Mucosa of gallbladder (tissue), 1 donor: Measurements from ENCODE around the gene PLXNB3. TPM values are rescaled to one million over a fixed set of nuclear protein-coding genes. Genes with fewer than 3 reads are reported as not detected.
"Not testable (repeated sequence)": the region's sequence is repeated elsewhere in the genome, so short reads cannot be mapped to it uniquely, and the experiment has no call there.

Experiments
- DNase-seq: peaks from one replicate; pipeline ENCODE4 v3.0.0-alpha.2; 2020; ENCODE audit warnings: low spot score
- total RNA-seq: library from RNA; stranded (reverse); gene quantifications from one replicate; pipeline ENCODE4 v1.2.1, GENCODE V29; 2021
- donor health status: DM: no; HTN: no; CAD: no.

PLXNB3 gene
- total RNA-seq, 1 donor from 2014 or later: 65.3 TPM

DNA sequence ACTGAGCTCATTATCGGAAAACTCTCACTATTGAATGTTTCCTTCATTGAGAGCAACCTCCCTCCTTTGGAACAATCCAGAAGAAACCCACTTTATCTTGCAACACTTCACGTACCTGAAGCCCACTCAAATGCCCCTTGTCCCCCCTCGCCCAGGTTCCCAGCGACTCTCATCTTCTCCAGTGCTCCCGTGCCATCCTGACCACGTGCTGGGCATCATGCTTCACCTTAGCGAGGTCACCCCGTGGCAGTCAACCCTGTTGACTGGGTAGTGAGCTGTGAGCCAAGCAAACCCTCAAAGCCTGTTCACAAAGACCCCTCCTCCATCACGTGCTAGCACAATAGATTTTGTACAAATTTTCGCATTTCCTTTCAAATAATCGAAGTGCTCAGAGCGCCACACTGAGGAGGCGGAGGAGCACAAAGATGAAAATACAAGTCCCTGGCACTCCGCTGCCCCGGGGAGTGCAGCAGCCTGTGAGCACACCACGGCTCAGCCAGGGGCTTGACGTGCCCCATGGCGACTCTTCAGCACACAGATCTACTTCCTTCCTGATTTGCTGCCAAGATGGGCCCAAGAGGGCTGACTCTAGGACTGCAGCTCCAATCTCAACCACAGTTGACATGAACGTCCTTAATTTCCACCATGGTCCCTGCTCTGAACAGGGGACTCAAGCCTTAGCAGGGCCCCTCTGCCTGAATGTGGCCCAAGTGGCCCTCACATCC lies 50.7 kb downstream of the PLXNB3 start:
- DNase-seq: no peak

DNA sequence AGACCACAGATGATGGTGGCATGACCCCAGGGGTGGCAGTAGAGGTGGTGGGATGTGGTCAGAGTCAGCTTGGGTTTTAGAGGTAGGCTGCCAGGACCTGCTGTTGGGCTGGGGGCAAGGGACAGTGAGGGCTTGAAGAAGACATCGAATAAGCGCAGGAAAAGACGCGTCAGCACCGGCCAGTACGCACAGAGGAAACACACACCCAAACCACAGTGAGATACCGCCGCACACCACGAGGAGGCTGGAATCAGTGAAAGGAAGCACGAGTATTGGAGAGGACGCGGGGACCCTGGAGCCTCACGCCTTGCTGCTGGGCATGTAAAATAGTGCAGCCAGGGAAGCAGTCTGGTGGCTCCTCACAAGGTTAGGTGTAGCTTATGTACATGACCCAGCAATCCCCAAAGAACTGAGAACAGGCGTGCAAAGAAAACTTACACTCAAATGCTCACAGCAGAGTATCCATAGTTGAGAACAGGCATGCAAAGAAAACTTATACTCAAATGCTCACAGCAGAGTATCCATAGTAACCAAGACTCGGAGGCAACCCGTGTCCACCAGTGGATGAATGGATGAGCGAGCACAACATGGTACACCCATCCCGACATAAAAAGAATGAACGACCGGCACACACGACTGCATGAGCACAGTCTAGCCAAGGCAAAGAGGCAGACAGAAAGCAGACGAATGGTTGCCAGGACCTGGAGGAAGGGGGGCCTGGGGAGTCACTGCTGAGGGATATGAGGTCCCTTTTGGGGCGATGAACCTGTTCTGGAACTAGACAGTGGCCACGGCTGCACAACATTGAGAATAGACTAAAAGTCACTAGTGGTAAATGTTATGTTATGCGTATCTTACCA lies 53.0 kb downstream of the PLXNB3 start:
- DNase-seq: no peak

DNA sequence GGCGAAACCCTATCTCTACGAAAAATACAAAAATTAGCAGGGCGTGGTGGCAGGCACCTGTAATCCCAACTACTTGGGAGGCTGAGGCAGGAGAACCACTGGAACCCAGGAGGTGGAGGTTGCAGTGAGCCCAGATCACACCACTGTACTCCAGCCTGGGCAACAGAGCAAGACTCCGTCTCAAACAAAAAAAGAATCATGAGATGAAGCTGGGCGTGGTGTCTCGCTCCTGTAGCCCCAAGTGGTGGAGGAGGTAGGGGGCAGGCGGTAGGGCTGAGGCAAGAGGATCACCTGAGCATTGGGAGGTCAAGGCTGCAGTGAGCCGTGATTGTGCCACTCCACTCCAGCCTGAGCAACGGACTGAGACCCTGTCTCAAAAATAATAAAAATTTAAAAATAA lies 54.0 kb downstream of the PLXNB3 start:
- not testable (repeated sequence) for DNase-seq

DNA sequence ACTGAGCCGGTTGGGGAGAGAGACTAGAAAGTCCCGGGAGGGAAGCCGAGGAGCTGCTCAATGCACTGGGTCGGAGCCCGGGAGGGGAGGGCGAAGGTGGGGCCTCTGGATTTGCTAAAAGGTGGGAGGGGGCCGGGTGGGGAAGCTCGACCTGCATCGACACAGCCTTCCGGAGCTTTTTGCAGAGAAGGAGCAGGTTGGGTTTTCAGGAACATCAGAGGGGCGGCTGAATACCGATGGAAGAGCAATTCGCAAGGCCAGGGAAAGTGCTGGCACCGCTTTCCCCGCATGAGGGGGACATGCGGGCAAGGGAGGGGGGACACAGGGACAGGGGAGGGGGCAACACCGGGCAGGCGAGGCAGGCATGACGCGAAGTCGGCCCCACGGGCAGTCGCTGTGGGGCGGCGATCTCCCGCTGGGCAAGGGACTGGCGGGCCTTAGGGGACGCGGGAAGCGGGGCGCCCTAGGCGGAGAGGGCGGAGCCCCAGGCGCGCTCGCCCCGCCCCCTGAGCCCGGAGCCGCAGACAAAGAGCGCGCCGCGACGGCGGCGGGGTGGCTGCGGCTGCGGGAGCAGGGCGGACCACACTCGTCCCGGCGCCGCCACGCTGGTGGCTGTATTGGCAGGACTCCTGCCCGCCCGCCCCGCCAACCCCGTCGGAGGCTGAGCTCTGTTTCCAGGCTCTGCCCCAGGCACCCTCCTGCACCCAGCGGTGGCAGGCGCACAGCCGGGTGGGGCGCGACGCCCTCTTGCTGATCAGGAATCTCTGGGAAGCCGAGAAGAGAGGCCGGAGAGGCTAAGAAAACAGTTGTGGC lies 54.7 kb downstream of the PLXNB3 start:
- no peak for DNase-seq

DNA sequence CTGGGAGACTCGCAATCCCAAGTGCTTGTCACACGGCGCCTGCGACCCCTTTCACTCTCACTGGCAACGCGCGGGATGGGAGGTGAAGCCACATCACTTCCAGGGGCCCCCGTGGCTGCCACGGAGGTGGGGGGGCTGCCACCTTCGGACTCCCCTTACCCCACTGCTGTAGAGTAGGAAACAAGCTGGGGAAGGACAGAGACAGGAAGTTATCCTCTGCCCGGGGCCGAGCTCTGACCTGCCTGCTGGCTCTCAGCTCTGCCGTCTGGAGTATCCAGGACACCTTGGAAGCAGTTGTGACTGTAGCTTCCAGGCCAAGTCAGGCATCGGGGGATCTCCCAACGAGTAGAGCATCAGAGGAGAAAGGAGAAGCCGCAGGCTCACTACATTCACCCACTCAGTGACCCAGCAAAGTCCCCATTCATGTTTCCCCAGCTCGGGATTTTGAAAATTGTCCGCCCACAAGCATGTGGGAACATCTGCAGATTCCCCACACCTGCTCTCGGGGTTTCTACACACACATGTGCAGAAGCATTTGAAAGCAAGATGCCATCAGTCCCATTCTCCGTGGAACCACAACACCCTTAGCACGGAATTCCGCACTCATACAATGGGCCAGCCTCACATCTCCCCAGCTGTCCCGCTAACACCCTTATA lies 55.5 kb downstream of the PLXNB3 start:
- no peak for DNase-seq

DNA sequence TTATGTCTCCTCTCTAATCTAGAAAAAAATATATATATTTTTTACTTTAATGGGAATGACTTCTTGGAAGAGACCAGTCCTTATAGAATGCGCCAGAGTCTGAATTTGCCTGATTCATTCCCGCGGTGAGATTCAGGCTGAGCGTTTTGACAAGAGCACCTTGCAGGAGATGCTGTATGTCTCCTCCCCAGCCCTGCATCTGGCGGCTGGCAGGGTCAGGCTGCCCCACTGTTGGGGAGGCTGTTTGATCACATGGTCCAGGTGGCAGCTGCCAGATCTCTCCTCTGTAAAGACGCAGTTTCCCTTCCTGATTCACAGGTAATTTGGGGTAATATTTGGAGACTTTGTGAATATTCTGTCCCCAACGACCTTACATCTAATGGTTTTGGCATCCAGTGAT lies 56.6 kb downstream of the PLXNB3 start:
- no peak for DNase-seq

DNA sequence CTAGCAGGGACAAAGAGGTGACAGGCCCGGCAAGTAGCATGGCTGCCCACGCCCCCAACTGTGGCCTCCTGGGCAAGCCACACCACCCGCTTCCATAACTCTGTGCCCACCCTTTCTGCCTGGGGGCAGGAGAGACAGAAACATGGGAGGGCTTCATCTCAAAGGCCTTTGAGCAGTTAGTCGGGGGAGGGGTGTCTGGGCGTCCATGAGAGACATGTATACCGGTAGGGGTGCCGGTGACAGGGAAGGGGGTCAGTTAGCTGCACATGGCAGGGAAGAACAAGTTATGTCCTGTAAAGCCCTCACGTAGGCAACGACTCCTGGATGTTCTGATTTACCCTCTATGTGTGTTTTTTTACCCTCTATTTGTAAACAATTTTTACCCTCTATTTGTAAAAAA lies 57.0 kb downstream of the PLXNB3 start:
- no peak for DNase-seq

DNA sequence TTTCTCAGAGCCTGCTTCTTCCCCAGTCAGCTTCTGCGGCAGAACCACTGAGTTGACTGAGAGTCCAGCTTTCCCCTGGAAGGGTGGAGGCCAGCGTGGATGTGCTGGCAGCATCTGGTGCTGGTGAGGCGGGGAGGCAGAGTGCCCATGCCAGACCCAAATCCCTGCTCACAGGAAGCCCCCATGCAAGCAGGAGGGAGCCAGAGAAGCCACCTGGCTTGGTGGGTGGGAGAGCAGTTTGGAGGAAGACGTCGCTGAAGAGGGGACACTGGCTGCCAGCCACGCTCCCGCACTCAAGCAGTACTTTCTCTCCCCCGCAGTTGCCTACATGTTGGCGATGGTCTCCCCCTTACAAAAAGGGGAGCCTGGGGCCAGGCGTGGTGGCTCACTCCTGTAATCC lies 60.3 kb downstream of the PLXNB3 start:
- no peak for DNase-seq

DNA sequence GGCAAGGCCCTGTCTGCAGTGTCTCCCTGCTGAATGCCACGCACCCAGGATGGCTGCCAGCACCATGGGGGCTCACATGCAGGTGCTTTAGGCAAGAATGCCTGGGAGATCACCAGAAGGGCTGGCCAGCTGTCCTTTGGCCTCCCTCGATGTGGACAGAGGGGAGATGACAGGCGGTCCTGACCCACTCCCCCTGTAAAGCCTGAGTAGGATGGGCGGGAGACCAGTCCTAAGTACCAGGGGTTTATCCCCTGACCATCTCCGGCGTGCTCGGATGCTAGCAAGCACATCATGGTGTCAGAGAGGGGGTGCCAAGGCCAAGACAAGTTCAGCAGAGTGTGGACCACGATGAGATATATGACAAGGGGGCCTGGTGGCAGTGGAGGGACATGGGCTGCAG lies 61.0 kb downstream of the PLXNB3 start:
- DNase-seq: no peak

Other genes starting within 250 kb of the PLXNB3 start
- gene ATP2B3, start 246.6 kb upstream of the PLXNB3 start, total RNA-seq: not detected
- 14.9 TPM for gene CCNQ, start 165.1 kb upstream of the PLXNB3 start, total RNA-seq
- gene DUSP9, start 117.0 kb upstream of the PLXNB3 start, total RNA-seq: 0.12 TPM
- gene PNCK, start 90.4 kb upstream of the PLXNB3 start, total RNA-seq: 28.3 TPM
- 165 TPM for gene SLC6A8, start 76.3 kb upstream of the PLXNB3 start, total RNA-seq
- gene BCAP31, start 39.9 kb upstream of the PLXNB3 start, total RNA-seq: 221 TPM
- 18.6 TPM for gene ABCD1, start 39.4 kb upstream of the PLXNB3 start, total RNA-seq
- gene SRPK3, start 16.8 kb downstream of the PLXNB3 start, total RNA-seq: 5.8 TPM
- gene IDH3G, start 30.1 kb downstream of the PLXNB3 start, total RNA-seq: 51.5 TPM
- gene SSR4, start 30.4 kb downstream of the PLXNB3 start, total RNA-seq: 401 TPM
- 15.1 TPM for gene PDZD4, start 66.3 kb downstream of the PLXNB3 start, total RNA-seq
- 10.0 TPM for gene L1CAM, start 121.9 kb downstream of the PLXNB3 start, total RNA-seq
- 1.1 TPM for gene AVPR2, start 140.4 kb downstream of the PLXNB3 start, total RNA-seq
- 53.8 TPM for gene ARHGAP4, start 162.0 kb downstream of the PLXNB3 start, total RNA-seq
- 81.6 TPM for gene NAA10, start 170.8 kb downstream of the PLXNB3 start, total RNA-seq
- gene RENBP, start 180.4 kb downstream of the PLXNB3 start, total RNA-seq: 19.5 TPM
- gene HCFC1, start 207.6 kb downstream of the PLXNB3 start, total RNA-seq: 69.5 TPM
- gene TMEM187, start 208.5 kb downstream of the PLXNB3 start, total RNA-seq: 14.4 TPM